ENCODE results near the gene FAM184A. TPM values are rescaled to one million over a fixed set of nuclear protein-coding genes. Genes with fewer than 3 reads are reported as not detected.

FAM184A gene
- total and polyA plus RNA-seq, 2 of the 13 experiments (the other 11 are each of a cell fraction or from before 2014, with no cell fraction given) = 7.0 to 18.0 TPM

DNA sequence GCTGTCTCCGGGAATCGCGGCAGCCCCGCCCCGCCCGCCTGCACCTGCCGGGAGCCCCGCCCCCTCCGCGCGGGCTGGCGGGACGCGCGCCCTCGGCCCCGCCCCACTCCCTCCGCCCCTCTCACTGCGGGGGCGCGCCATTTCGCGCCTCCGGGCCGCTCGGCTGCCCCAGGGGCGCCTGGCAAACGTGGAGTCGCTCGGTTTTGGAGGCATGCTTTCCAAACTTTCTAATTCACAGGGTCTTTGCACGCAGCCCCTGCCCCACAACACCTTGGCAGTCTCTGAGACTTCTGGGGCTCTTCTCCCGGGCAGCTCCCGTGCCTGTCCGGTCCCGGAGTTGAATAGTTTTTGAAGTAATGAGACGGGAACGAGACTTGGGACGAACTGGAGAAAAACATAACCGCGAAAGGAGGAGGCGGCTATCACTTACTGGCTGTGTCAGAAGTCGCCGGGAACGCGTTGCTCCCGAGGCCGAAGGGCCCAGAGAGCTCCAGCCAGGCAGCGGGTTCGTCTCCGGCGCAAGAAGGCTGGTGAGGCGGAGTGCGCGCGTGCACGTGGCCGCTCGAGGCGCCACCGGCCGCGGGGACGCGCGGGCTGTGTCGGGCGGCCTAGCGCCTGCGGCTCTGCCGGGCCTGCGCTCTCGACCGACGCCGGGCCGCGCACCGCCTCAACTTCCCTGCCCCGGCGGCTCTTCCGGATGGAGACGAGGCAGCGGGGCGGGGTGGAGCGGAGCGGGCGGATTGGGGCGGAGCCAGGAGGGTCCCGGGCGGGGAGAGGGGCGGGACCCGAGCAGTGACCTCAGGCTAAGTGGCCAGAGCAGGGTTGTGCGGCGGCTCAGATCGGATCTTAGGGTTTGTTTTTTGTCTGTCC, 143.8 kb downstream of the FAM184A start, which contains the start of gene MCM9 (continued):
- TF ChIP-seq, protein P1, sequence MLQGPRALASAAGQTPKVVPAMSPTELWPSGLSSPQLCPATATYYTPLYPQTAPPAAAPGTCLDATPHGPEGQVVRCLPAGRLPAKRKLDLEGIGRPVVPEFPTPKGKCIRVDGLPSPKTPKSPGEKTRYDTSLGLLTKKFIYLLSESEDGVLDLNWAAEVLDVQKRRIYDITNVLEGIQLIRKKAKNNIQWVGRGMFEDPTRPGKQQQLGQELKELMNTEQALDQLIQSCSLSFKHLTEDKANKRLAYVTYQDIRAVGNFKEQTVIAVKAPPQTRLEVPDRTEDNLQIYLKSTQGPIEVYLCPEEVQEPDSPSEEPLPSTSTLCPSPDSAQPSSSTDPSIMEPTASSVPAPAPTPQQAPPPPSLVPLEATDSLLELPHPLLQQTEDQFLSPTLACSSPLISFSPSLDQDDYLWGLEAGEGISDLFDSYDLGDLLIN (CRISPR knock-in tag; IDR thresholded peaks at IDR 0.05; ENCODE audit: borderline replicate concordance) = peak; percentile 25; the same call in 1 of the 2 replicates
- no peak for TF ChIP-seq ZNF7 (CRISPR knock-in tag; IDR thresholded peaks at IDR 0.05)
- TF ChIP-seq, protein P2, sequence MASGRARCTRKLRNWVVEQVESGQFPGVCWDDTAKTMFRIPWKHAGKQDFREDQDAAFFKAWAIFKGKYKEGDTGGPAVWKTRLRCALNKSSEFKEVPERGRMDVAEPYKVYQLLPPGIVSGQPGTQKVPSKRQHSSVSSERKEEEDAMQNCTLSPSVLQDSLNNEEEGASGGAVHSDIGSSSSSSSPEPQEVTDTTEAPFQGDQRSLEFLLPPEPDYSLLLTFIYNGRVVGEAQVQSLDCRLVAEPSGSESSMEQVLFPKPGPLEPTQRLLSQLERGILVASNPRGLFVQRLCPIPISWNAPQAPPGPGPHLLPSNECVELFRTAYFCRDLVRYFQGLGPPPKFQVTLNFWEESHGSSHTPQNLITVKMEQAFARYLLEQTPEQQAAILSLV (CRISPR knock-in tag; IDR thresholded peaks at IDR 0.05; ENCODE audit: borderline replicate concordance) = no peak
- no peak for TF ChIP-seq NCOA5 (CRISPR knock-in tag; IDR thresholded peaks at IDR 0.05)
- TF ChIP-seq SNRNP70 (IDR thresholded peaks at IDR 0.05; ENCODE audit: low read depth, low read length) = no peak
- peak; percentile 73 to 78 for TF ChIP-seq POLR2A (IDR thresholded peaks at IDR 0.05; ENCODE audit: insufficient read depth in 1 of 2, low read depth in 2 of 2, low read length in 2 of 2)
- TF ChIP-seq, protein P3, sequence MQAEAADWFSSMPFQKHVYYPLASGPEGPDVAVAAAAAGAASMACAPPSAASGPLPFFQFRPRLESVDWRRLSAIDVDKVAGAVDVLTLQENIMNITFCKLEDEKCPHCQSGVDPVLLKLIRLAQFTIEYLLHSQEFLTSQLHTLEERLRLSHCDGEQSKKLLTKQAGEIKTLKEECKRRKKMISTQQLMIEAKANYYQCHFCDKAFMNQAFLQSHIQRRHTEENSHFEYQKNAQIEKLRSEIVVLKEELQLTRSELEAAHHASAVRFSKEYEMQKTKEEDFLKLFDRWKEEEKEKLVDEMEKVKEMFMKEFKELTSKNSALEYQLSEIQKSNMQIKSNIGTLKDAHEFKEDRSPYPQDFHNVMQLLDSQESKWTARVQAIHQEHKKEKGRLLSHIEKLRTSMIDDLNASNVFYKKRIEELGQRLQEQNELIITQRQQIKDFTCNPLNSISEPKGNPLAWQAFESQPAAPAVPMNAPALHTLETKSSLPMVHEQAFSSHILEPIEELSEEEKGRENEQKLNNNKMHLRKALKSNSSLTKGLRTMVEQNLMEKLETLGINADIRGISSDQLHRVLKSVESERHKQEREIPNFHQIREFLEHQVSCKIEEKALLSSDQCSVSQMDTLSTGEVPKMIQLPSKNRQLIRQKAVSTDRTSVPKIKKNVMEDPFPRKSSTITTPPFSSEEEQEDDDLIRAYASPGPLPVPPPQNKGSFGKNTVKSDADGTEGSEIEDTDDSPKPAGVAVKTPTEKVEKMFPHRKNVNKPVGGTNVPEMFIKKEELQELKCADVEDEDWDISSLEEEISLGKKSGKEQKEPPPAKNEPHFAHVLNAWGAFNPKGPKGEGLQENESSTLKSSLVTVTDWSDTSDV (CRISPR knock-in tag; IDR thresholded peaks at IDR 0.05) = peak; percentile 98
- TF ChIP-seq, protein P4, sequence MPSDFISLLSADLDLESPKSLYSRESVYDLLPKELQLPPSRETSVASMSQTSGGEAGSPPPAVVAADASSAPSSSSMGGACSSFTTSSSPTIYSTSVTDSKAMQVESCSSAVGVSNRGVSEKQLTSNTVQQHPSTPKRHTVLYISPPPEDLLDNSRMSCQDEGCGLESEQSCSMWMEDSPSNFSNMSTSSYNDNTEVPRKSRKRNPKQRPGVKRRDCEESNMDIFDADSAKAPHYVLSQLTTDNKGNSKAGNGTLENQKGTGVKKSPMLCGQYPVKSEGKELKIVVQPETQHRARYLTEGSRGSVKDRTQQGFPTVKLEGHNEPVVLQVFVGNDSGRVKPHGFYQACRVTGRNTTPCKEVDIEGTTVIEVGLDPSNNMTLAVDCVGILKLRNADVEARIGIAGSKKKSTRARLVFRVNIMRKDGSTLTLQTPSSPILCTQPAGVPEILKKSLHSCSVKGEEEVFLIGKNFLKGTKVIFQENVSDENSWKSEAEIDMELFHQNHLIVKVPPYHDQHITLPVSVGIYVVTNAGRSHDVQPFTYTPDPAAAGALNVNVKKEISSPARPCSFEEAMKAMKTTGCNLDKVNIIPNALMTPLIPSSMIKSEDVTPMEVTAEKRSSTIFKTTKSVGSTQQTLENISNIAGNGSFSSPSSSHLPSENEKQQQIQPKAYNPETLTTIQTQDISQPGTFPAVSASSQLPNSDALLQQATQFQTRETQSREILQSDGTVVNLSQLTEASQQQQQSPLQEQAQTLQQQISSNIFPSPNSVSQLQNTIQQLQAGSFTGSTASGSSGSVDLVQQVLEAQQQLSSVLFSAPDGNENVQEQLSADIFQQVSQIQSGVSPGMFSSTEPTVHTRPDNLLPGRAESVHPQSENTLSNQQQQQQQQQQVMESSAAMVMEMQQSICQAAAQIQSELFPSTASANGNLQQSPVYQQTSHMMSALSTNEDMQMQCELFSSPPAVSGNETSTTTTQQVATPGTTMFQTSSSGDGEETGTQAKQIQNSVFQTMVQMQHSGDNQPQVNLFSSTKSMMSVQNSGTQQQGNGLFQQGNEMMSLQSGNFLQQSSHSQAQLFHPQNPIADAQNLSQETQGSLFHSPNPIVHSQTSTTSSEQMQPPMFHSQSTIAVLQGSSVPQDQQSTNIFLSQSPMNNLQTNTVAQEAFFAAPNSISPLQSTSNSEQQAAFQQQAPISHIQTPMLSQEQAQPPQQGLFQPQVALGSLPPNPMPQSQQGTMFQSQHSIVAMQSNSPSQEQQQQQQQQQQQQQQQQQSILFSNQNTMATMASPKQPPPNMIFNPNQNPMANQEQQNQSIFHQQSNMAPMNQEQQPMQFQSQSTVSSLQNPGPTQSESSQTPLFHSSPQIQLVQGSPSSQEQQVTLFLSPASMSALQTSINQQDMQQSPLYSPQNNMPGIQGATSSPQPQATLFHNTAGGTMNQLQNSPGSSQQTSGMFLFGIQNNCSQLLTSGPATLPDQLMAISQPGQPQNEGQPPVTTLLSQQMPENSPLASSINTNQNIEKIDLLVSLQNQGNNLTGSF (CRISPR knock-in tag; IDR thresholded peaks at IDR 0.05) = 0 out of 2 replicates have a peak, but pooled peaks have one; percentile 57
- no peak for TF ChIP-seq RELA (CRISPR knock-in tag; IDR thresholded peaks at IDR 0.05)
- TF ChIP-seq, protein P5, sequence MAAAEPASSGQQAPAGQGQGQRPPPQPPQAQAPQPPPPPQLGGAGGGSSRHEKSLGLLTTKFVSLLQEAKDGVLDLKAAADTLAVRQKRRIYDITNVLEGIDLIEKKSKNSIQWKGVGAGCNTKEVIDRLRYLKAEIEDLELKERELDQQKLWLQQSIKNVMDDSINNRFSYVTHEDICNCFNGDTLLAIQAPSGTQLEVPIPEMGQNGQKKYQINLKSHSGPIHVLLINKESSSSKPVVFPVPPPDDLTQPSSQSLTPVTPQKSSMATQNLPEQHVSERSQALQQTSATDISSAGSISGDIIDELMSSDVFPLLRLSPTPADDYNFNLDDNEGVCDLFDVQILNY (CRISPR knock-in tag; conservative IDR thresholded peaks at IDR 0.05) = peak; percentile 51; the same call in 1 of the 2 replicates
- peak; percentile 65; the same call in 1 of the 2 replicates for TF ChIP-seq ZNF790 (CRISPR knock-in tag; IDR thresholded peaks at IDR 0.05; ENCODE audit: borderline replicate concordance)
- no peak for TF ChIP-seq ZNF652 (CRISPR knock-in tag; IDR thresholded peaks at IDR 0.05; ENCODE audit: borderline replicate concordance, low read depth)
- 0 out of 2 replicates have a peak, but pooled peaks have one; percentile 11 for TF ChIP-seq NCOA2 (CRISPR knock-in tag; IDR thresholded peaks at IDR 0.05)
- no peak; the same call in none of the 2 replicates for TF ChIP-seq ZNF33B (CRISPR knock-in tag; IDR thresholded peaks at IDR 0.05)
- TF ChIP-seq HIVEP1 (CRISPR knock-in tag; IDR thresholded peaks at IDR 0.05) = peak; percentile 70; the same call in 1 of the 2 replicates
- TF ChIP-seq, protein P6, sequence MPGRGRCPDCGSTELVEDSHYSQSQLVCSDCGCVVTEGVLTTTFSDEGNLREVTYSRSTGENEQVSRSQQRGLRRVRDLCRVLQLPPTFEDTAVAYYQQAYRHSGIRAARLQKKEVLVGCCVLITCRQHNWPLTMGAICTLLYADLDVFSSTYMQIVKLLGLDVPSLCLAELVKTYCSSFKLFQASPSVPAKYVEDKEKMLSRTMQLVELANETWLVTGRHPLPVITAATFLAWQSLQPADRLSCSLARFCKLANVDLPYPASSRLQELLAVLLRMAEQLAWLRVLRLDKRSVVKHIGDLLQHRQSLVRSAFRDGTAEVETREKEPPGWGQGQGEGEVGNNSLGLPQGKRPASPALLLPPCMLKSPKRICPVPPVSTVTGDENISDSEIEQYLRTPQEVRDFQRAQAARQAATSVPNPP (CRISPR knock-in tag; IDR thresholded peaks at IDR 0.05) = peak; percentile 84
